ENCODE results near the gene MYO6.
"Not testable (repeated sequence)": the region's sequence is repeated elsewhere in the genome, so short reads cannot be mapped to it uniquely, and the experiment has no call there.

The MYO6 gene

DNA sequence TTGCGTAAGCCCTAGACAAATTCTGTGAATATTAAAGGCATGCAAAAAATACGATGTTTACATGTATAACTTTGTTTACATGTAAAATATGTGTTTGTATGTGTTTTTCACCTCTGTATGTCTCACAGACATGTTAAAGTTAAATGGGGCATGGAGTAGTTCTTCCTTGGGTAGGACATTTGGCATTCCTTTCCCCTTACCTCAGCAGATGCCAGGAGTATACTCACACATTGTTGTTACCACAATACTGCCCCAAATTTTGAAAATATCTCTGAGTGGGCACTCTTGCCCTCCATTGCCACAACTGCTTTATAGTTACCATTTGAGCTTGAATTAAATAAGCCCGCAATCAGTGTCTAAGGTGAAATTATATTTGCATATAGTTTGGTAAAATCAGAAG is 147.5 kb downstream of the MYO6 start:
- no peak for ATAC-seq
- TF ChIP-seq ZFP30 (CRISPR knock-in tag; IDR thresholded peaks at IDR 0.05) (no peak), ESRRG (CRISPR knock-in tag; IDR thresholded peaks at IDR 0.05) (no peak), RARB (CRISPR knock-in tag; IDR thresholded peaks at IDR 0.05) (no peak), ZNF565 (CRISPR knock-in tag; conservative IDR thresholded peaks at IDR 0.05; ENCODE audit: low read depth) (no peak), ARNTL (CRISPR knock-in tag; IDR thresholded peaks at IDR 0.05; ENCODE audit: borderline replicate concordance, low read depth) (no peak), ZNF8 (CRISPR knock-in tag; IDR thresholded peaks at IDR 0.05) (no peak), CSDC2 (CRISPR knock-in tag; IDR thresholded peaks at IDR 0.05) (no peak), ISL1 (CRISPR knock-in tag; IDR thresholded peaks at IDR 0.05) (no peak), BACH2 (CRISPR knock-in tag; IDR thresholded peaks at IDR 0.05; ENCODE audit: borderline replicate concordance) (no peak), ZC3H10 (CRISPR knock-in tag; IDR thresholded peaks at IDR 0.05) (no peak), ZFP3 (CRISPR knock-in tag; IDR thresholded peaks at IDR 0.05) (no peak)
- TF ChIP-seq, protein P1, sequence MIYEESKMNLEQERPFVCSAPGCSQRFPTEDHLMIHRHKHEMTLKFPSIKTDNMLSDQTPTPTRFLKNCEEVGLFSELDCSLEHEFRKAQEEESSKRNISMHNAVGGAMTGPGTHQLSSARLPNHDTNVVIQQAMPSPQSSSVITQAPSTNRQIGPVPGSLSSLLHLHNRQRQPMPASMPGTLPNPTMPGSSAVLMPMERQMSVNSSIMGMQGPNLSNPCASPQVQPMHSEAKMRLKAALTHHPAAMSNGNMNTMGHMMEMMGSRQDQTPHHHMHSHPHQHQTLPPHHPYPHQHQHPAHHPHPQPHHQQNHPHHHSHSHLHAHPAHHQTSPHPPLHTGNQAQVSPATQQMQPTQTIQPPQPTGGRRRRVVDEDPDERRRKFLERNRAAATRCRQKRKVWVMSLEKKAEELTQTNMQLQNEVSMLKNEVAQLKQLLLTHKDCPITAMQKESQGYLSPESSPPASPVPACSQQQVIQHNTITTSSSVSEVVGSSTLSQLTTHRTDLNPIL (CRISPR knock-in tag; IDR thresholded peaks at IDR 0.05; ENCODE audit: low read depth): no peak
- TF ChIP-seq, protein P2, sequence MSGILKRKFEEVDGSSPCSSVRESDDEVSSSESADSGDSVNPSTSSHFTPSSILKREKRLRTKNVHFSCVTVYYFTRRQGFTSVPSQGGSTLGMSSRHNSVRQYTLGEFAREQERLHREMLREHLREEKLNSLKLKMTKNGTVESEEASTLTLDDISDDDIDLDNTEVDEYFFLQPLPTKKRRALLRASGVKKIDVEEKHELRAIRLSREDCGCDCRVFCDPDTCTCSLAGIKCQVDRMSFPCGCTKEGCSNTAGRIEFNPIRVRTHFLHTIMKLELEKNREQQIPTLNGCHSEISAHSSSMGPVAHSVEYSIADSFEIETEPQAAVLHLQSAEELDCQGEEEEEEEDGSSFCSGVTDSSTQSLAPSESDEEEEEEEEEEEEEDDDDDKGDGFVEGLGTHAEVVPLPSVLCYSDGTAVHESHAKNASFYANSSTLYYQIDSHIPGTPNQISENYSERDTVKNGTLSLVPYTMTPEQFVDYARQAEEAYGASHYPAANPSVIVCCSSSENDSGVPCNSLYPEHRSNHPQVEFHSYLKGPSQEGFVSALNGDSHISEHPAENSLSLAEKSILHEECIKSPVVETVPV (CRISPR knock-in tag; IDR thresholded peaks at IDR 0.05): no peak
- TF ChIP-seq, protein P3, sequence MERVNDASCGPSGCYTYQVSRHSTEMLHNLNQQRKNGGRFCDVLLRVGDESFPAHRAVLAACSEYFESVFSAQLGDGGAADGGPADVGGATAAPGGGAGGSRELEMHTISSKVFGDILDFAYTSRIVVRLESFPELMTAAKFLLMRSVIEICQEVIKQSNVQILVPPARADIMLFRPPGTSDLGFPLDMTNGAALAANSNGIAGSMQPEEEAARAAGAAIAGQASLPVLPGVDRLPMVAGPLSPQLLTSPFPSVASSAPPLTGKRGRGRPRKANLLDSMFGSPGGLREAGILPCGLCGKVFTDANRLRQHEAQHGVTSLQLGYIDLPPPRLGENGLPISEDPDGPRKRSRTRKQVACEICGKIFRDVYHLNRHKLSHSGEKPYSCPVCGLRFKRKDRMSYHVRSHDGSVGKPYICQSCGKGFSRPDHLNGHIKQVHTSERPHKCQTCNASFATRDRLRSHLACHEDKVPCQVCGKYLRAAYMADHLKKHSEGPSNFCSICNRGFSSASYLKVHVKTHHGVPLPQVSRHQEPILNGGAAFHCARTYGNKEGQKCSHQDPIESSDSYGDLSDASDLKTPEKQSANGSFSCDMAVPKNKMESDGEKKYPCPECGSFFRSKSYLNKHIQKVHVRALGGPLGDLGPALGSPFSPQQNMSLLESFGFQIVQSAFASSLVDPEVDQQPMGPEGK (CRISPR knock-in tag; IDR thresholded peaks at IDR 0.05; ENCODE audit: borderline replicate concordance): no peak

DNA sequence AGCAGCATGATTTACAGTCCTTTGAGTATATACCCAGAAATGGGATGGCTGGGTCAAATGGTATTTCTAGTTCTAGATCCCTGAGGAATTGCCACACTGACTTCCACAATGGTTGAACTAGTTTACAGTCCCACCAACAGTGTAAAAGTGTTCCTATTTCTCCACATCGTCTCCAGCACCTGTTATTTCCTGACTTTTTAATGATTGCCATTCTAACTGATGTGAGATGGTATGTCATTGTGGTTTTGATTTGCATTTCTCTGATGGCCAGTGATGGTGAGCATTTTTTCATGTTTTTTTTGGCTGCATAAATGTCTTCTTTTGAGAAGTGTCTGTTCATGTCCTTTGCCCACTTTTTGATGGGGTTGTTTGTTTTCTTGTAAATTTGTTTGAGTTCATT is 151.2 kb downstream of the MYO6 start:
- ATAC-seq: not testable (repeated sequence)

DNA sequence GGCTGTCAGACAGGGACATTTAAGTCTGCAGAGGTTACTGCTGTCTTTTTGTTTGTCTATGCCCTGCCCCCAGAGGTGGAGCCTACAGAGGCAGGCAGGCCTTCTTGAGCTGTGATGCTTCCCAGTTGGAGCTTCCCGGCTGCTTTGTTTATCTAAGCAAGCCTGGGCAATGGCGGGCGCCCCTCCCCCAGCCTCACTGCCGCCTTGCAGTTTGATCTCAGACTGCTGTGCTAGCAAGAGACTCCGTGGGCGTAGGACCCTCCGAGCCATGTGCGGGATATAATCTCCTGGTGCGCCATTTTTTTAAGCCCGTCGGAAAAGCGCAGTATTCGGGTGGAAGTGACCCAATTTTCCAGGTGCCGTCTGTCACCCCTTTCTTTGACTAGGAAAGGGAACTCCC is 156.1 kb downstream of the MYO6 start:
- not testable (repeated sequence) for ATAC-seq

DNA sequence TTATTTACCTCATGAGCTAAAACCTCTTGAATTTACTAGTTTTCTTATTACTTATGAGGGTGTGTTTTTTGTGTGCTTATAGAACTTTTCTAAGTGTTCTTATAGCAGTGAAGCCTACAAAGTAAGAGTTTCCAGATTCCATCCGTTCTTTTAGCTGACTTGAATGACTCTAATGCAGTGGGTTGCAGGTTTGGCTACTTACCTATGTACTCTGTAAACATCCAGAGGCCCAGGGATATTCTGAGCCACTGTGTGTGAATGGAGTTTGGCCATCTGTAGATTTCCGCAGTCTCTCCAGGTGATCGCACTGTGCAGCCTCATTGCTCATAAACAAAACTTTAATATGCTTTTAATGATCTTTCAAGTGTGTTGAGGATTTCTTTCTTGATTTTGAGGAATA is 157.8 kb downstream of the MYO6 start:
- TF ChIP-seq ESRRG (CRISPR knock-in tag; IDR thresholded peaks at IDR 0.05) (no peak), ZC3H10 (CRISPR knock-in tag; IDR thresholded peaks at IDR 0.05) (no peak), ZFP3 (CRISPR knock-in tag; IDR thresholded peaks at IDR 0.05) (no peak), GLIS3 (CRISPR knock-in tag; IDR thresholded peaks at IDR 0.05) (no peak), OSR1 (CRISPR knock-in tag; IDR thresholded peaks at IDR 0.05) (no peak), CSDC2 (CRISPR knock-in tag; IDR thresholded peaks at IDR 0.05) (no peak), TCF4 (CRISPR knock-in tag; IDR thresholded peaks at IDR 0.05; ENCODE audit: borderline replicate concordance) (no peak), ISL1 (CRISPR knock-in tag; IDR thresholded peaks at IDR 0.05) (no peak), SNAI2 (CRISPR knock-in tag; IDR thresholded peaks at IDR 0.05) (no peak), ZNF70 (CRISPR knock-in tag; IDR thresholded peaks at IDR 0.05) (no peak), PPARA (CRISPR knock-in tag; IDR thresholded peaks at IDR 0.05; ENCODE audit: borderline replicate concordance) (no peak)
- TF ChIP-seq, protein P2 (CRISPR knock-in tag; IDR thresholded peaks at IDR 0.05): no peak
- TF ChIP-seq, protein P4, sequence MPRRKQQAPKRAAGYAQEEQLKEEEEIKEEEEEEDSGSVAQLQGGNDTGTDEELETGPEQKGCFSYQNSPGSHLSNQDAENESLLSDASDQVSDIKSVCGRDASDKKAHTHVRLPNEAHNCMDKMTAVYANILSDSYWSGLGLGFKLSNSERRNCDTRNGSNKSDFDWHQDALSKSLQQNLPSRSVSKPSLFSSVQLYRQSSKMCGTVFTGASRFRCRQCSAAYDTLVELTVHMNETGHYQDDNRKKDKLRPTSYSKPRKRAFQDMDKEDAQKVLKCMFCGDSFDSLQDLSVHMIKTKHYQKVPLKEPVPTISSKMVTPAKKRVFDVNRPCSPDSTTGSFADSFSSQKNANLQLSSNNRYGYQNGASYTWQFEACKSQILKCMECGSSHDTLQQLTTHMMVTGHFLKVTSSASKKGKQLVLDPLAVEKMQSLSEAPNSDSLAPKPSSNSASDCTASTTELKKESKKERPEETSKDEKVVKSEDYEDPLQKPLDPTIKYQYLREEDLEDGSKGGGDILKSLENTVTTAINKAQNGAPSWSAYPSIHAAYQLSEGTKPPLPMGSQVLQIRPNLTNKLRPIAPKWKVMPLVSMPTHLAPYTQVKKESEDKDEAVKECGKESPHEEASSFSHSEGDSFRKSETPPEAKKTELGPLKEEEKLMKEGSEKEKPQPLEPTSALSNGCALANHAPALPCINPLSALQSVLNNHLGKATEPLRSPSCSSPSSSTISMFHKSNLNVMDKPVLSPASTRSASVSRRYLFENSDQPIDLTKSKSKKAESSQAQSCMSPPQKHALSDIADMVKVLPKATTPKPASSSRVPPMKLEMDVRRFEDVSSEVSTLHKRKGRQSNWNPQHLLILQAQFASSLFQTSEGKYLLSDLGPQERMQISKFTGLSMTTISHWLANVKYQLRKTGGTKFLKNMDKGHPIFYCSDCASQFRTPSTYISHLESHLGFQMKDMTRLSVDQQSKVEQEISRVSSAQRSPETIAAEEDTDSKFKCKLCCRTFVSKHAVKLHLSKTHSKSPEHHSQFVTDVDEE (CRISPR knock-in tag; IDR thresholded peaks at IDR 0.05): no peak
- TF ChIP-seq, protein P3 (CRISPR knock-in tag; IDR thresholded peaks at IDR 0.05; ENCODE audit: borderline replicate concordance): no peak
- TF ChIP-seq, protein P1 (CRISPR knock-in tag; IDR thresholded peaks at IDR 0.05; ENCODE audit: low read depth): no peak
- no peak for ATAC-seq
